GM12873 (cell line): ENCODE measurements around the gene SELENOV.

Experiments
- TF ChIP-seq, protein P1 (sequence below): IDR thresholded peaks from 2 replicates; pipeline ENCODE4 v1.5.1; 2012; ENCODE audit warnings: low read depth, mild to moderate bottlenecking, moderate library complexity, low read length, control low read depth; ENCODE audit not compliant: insufficient read depth; ENCODE audit errors: missing control alignments

SELENOV gene

DNA sequence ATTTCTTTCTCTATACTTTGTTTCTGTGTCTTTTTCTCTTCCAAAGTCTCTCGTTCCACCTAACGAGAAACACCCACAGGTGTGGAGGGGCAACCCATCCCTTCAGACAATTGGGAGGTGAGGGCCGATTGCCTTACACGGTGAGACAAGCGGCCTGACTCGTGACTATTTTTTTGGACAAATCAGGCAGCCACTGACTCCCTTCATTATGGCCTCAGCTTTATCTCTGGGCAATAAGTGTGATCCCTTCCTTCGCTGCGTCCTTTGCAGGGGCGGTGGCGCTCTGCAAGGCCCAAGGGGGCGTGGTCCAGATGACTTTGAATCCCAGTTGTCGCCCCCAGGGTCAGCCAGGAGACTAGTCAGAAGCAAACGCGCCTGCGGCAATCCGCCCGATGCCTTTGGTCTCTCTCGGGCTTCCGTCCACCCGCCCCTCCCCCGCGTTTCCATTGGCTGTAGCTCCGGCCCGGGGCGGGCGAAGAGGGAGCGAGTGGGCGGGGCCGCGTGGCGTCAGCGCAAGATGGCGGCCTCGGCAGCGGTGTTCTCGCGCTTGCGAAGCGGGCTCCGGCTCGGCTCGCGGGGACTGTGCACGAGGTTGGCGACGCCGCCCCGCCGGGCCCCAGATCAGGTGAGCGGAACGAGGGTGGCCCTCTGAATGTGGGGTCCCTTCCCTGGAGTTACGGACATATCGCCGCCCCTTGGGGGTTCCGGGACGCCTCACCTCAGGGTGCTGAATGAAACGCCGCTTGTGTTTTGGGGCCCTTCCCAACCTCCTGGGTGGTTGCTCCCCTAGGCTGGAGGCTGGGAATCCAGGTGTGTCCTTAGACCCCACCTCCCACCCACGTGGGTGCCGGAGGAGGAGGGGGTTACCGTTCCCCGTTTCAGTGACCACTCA, 34.4 kb upstream of the SELENOV start, which contains the start of gene TIMM50:
TSS of gene TIMM50 (plus strand) at position 502 of the 892 bp plus-strand sequence. CDS start at position 518, 16 bp downstream.
- TF ChIP-seq, protein P1, sequence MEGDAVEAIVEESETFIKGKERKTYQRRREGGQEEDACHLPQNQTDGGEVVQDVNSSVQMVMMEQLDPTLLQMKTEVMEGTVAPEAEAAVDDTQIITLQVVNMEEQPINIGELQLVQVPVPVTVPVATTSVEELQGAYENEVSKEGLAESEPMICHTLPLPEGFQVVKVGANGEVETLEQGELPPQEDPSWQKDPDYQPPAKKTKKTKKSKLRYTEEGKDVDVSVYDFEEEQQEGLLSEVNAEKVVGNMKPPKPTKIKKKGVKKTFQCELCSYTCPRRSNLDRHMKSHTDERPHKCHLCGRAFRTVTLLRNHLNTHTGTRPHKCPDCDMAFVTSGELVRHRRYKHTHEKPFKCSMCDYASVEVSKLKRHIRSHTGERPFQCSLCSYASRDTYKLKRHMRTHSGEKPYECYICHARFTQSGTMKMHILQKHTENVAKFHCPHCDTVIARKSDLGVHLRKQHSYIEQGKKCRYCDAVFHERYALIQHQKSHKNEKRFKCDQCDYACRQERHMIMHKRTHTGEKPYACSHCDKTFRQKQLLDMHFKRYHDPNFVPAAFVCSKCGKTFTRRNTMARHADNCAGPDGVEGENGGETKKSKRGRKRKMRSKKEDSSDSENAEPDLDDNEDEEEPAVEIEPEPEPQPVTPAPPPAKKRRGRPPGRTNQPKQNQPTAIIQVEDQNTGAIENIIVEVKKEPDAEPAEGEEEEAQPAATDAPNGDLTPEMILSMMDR: no peak

DNA sequence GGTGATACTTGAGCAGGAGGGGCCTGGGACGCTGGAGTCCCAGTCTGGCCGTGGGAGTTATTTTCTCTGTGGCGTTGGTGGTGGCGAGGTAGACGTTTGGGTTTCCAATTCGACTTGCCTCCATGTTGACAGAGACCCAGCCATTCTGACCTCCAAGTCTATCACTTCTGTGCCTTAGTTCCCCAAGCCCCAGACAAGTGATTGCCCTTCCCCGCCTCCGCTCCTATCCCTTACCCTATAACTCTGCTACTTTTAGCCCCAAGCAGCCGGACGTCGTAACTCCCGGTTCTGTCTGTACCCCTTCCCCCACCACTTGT, 33.8 kb upstream of the SELENOV start:
- TF ChIP-seq, protein P1: no peak

- TF ChIP-seq, protein P1: no peak
Measured at GRCh38 chr19:39481676-39482075, 33.3 kb upstream of the SELENOV start.

GRCh38 chr19:39483141-39483540, 31.8 kb upstream of the SELENOV start:
- TF ChIP-seq, protein P1: no peak

GRCh38 chr19:39489756-39490155, 25.2 kb upstream of the SELENOV start:
- TF ChIP-seq, protein P1: no peak

- TF ChIP-seq, protein P1: no peak
Measured at GRCh38 chr19:39492225-39492624, 22.7 kb upstream of the SELENOV start.

DNA sequence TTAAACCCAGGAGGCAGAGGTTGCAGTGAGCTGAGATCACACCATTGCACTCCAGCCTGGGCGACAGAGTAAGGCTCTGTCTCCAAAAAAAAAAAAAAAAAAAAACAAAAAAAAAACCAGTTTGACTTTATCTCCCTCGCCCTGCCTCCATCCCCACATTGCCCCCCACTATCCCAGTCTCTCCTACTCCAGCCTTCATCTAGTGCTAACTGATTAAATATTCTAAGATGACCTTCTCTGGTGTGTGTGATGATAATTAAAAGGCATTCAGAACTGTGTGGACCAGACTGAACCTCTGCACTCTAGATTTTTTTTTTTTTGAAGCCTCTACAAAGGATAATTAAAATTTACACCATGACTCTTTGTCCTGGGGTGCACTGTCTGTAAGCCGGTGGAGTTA, 22.2 kb upstream of the SELENOV start:
- TF ChIP-seq, protein P1: no peak
